Measurements from ENCODE around the gene PPP1R14B. TPM values are rescaled to one million over a fixed set of nuclear protein-coding genes. Genes with fewer than 3 reads are reported as not detected.

PPP1R14B gene
- total RNA-seq, 1 donor from 2014 or later, result 95.0 TPM

DNA sequence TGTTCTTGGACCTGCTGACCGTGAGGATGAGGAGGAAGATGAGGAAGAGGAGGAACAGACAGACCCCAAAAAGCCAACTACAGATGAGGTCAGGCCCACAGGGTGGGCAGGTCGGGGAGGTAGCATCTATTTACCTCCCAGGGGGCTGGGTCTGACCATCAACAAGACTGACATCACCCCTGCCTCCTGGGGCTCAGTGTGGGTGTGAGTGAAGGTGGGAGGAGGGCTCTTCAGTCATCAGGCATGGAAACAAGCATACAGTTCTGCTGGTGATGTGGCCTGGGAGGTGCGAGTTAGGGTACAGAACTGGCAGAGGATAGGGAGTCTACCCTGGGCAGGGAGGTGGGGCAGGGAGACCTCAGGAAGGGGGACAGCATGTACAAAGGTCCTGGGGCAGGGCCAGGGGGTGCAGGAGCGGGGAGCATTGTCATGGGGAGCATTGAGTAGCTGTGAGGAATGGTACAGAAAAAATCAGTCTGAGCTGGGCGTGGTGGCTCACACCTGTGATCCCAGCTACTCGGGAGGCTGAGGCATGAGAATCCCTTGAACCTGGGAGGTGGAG, 13.5 kb upstream of the PPP1R14B start:
- Histone ChIP-seq H3K9me3 (ENCODE audit: control insufficient read depth in 3 of 3, low read length in 3 of 3) (no peaks in the 10 kb centered on the region), H3K27ac (ENCODE audit: low read depth, low read length) (no peak overlapping the region), H3K36me3 (ENCODE audit: control insufficient read depth in 3 of 3, insufficient read depth in 3 of 3, low read length in 3 of 3) (peaks cover 42 to 49% (median 46%) of the 10 kb centered on the region in 3 donors), H3K4me1 (ENCODE audit: control insufficient read depth in 3 of 3, insufficient read depth in 3 of 3, low read length in 3 of 3) (no peaks in the 10 kb centered on the region), H3K9ac (ENCODE audit: low read depth in 1 of 3, low read length in 3 of 3) (no peak overlapping the region), H3K4me3 (ENCODE audit: low read length in 3 of 3) (no peak overlapping the region), H3K27me3 (ENCODE audit: control insufficient read depth in 3 of 3, insufficient read depth in 3 of 3, low read length in 3 of 3) (no peaks in the 10 kb centered on the region)

DNA sequence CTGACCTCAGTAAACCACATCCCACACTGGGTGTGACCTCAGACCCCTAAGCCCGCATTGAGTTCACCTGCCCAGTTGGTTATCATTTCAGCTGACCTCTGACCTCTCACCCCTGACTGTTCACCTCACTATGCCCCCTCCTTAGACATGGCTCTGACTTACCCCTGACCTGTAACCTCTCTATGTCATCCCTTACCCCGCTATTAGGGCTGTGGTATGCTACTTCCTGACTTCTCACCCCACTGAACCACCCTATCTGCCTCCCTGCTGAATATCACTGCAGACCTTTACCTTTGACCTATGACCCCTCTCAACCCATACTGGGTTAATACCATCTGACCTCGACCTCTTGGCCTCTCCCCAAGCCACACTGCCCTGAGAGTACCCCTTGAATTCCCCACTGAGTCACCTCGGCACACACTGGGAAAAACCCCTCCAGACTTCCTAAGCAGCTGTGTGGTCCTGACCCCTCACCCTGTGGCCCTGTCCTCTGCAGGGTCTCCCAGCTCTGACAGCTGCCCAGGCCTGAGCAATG, 12.9 kb upstream of the PPP1R14B start:
- Histone ChIP-seq H3K4me1 (ENCODE audit: control insufficient read depth in 3 of 3, insufficient read depth in 3 of 3, low read length in 3 of 3) (no peaks in the 10 kb centered on the region), H3K9ac (ENCODE audit: low read depth in 1 of 3, low read length in 3 of 3) (no peak overlapping the region), H3K27me3 (ENCODE audit: control insufficient read depth in 3 of 3, insufficient read depth in 3 of 3, low read length in 3 of 3) (no peaks in the 10 kb centered on the region), H3K36me3 (ENCODE audit: control insufficient read depth in 3 of 3, insufficient read depth in 3 of 3, low read length in 3 of 3) (peaks cover 48 to 50% (median 48%) of the 10 kb centered on the region in 3 donors), H3K9me3 (ENCODE audit: control insufficient read depth in 3 of 3, low read length in 3 of 3) (no peaks in the 10 kb centered on the region), H3K4me3 (ENCODE audit: low read length in 3 of 3) (no peak overlapping the region), H3K27ac (ENCODE audit: low read depth, low read length) (no peak overlapping the region)

DNA sequence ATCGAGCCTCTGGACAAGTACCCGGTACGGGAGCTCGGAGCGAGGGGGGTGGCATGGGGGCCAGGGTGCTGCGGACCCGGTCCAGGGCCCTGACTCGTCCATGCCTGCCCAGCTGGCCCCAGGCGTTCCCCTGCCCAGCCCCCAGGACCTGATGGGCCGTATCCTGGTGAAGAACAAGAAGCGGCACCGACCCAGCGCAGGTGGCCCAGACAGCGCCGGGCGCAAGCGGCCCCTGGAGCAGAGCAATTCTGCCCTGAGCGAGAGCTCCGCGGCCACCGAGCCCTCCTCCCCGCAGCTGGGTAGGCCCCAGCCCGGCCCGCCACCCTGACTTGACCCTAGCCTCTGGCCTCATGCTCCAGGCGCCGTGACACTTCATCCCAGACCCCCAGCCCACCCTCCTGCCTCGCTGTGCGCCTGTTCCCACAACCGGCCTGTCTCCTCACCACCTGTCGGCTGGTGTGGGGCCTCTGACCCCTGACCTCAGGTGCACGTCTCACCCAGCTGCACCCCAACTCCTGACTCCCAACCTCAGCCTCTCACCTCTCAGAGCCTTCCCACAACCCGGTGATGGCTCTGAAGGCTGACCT, 12.3 kb upstream of the PPP1R14B start:
- Histone ChIP-seq H3K9me3 (ENCODE audit: control insufficient read depth in 3 of 3, low read length in 3 of 3) (no peaks in the 10 kb centered on the region), H3K4me3 (ENCODE audit: low read length in 3 of 3) (no peak overlapping the region), H3K36me3 (ENCODE audit: control insufficient read depth in 3 of 3, insufficient read depth in 3 of 3, low read length in 3 of 3) (peaks cover 47 to 50% (median 48%) of the 10 kb centered on the region in 3 donors), H3K27ac (ENCODE audit: low read depth, low read length) (no peak overlapping the region), H3K4me1 (ENCODE audit: control insufficient read depth in 3 of 3, insufficient read depth in 3 of 3, low read length in 3 of 3) (peaks cover 2 to 4% (median 3%) of the 10 kb centered on the region in 3 donors), H3K9ac (ENCODE audit: low read depth in 1 of 3, low read length in 3 of 3) (no peak overlapping the region), H3K27me3 (ENCODE audit: control insufficient read depth in 3 of 3, insufficient read depth in 3 of 3, low read length in 3 of 3) (no peaks in the 10 kb centered on the region)

DNA sequence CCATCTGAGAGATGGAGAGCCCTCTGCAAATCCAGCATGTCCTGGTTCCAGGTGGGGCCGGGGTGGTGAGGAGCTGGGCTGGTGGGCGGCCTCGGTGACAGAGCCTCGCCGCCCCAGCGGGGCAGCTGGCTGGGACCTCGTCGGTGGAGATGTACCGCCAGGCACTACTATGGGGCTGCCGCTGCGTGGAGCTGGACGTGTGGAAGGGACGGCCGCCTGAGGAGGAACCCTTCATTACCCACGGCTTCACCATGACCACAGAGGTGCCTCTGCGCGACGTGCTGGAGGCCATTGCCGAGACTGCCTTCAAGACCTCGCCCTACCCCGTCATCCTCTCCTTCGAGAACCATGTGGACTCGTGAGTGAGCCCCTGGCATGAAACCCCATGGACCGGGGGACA, 11.6 kb upstream of the PPP1R14B start:
- peaks cover 9 to 10% (median 10%) of the 10 kb centered on the region in 3 donors for H3K4me1 ChIP-seq (ENCODE audit: control insufficient read depth in 3 of 3, insufficient read depth in 3 of 3, low read length in 3 of 3)
- no peak overlapping the region for H3K4me3 ChIP-seq (ENCODE audit: low read length in 3 of 3)
- no peaks in the 10 kb centered on the region for H3K9me3 ChIP-seq (ENCODE audit: control insufficient read depth in 3 of 3, low read length in 3 of 3)
- peaks cover 45 to 47% (median 45%) of the 10 kb centered on the region in 3 donors for H3K36me3 ChIP-seq (ENCODE audit: control insufficient read depth in 3 of 3, insufficient read depth in 3 of 3, low read length in 3 of 3)
- no peak overlapping the region for H3K9ac ChIP-seq (ENCODE audit: low read depth in 1 of 3, low read length in 3 of 3)
- H3K27ac ChIP-seq (ENCODE audit: low read depth, low read length), result no peak overlapping the region
- no peaks in the 10 kb centered on the region for H3K27me3 ChIP-seq (ENCODE audit: control insufficient read depth in 3 of 3, insufficient read depth in 3 of 3, low read length in 3 of 3)

DNA sequence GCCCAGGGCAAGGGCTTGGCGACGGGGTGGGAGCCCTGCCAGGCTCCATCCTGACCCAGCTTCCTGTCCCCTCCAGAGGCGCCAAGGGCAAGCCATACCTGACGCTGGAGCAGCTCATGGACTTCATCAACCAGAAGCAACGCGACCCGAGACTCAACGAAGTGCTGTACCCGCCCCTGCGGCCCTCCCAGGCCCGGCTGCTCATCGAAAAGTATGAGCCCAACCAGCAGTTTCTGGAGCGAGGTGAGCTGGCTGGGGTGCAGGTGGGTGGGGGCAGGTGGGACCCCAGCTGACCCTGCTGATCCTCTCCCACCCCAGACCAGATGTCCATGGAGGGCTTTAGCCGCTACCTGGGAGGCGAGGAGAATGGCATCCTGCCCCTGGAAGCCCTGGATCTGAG, 9.6 kb upstream of the PPP1R14B start:
- no peaks in the 10 kb centered on the region for H3K27me3 ChIP-seq (ENCODE audit: control insufficient read depth in 3 of 3, insufficient read depth in 3 of 3, low read length in 3 of 3)
- peaks cover 29 to 34% (median 34%) of the 10 kb centered on the region in 3 donors for H3K36me3 ChIP-seq (ENCODE audit: control insufficient read depth in 3 of 3, insufficient read depth in 3 of 3, low read length in 3 of 3)
- no peaks in the 10 kb centered on the region for H3K9me3 ChIP-seq (ENCODE audit: control insufficient read depth in 3 of 3, low read length in 3 of 3)
- H3K27ac ChIP-seq (ENCODE audit: low read depth, low read length), result no peak overlapping the region
- no peak overlapping the region for H3K4me3 ChIP-seq (ENCODE audit: low read length in 3 of 3)
- peaks cover 23 to 25% (median 25%) of the 10 kb centered on the region in 3 donors for H3K4me1 ChIP-seq (ENCODE audit: control insufficient read depth in 3 of 3, insufficient read depth in 3 of 3, low read length in 3 of 3)
- H3K9ac ChIP-seq (ENCODE audit: low read depth in 1 of 3, low read length in 3 of 3), result no peak overlapping the region

DNA sequence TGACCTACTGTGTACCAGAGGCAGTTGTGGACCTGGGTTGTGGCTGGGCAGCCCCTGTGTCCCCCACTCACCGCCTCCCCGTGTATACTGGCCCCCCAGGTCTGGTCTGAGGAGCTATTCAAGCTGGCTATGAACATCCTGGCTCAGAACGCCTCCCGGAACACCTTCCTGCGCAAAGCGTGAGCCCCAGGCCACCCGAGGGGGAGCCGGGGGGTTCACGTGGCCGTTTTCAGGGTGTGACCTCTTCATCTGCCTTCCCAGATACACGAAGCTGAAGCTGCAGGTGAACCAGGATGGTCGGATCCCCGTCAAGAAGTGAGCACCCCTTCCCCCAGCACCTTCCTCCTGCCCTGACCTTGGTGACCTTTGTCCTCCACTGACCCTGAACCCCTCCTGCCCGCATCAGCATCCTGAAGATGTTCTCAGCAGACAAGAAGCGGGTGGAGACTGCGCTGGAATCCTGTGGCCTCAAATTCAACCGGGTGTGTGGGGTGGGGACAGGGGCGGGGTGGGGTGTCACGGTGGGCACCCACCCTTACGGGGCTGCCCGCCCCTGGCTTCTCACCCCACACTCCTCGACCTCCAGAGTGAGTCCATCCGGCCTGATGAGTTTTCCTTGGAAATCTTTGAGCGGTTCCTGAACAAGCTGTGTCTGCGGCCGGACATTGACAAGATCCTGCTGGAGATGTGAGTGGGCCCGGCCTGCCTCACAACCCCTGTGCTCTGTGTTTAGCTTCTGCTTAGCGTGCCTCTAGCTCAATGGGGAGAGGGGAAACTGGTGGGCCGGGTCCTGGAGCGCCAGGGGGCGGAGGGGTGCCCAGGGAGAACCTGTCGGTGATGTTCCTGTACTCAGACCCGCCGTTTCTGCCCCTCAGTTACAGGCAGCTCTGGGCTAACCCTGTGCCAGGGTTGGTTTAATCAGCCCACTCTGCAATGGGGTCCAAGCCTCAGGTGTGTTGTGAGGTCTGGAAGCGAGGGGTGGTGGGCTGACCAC, 8.7 kb upstream of the PPP1R14B start:
- Histone ChIP-seq H3K27ac (ENCODE audit: low read depth, low read length) (no peak overlapping the region), H3K36me3 (ENCODE audit: control insufficient read depth in 3 of 3, insufficient read depth in 3 of 3, low read length in 3 of 3) (peaks cover 27 to 32% (median 31%) of the 10 kb centered on the region in 3 donors), H3K9ac (ENCODE audit: low read depth in 1 of 3, low read length in 3 of 3) (no peak overlapping the region), H3K9me3 (ENCODE audit: control insufficient read depth in 3 of 3, low read length in 3 of 3) (no peaks in the 10 kb centered on the region), H3K27me3 (ENCODE audit: control insufficient read depth in 3 of 3, insufficient read depth in 3 of 3, low read length in 3 of 3) (no peaks in the 10 kb centered on the region), H3K4me1 (ENCODE audit: control insufficient read depth in 3 of 3, insufficient read depth in 3 of 3, low read length in 3 of 3) (peaks cover 29 to 33% (median 32%) of the 10 kb centered on the region in 3 donors), H3K4me3 (ENCODE audit: low read length in 3 of 3) (no peak overlapping the region)

DNA sequence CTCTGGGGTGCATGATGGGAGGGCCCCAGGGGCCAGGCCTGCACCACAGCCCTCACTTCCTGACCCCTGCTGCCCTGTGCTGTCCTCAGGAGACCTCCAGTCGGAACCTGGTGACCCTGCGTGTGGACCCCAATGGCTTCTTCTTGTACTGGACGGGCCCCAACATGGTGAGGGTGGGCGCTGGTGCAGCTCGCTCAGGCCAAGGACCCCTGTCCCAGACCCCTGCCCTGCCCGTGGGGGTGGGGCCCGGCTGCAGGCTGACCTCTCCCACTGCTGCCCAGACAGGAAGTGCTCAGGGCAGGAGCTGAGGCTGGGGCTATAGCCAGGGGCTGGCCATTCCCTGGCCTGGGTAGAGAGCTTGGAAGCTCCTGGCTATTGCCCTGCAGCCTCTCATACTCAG, 7.6 kb upstream of the PPP1R14B start:
- Histone ChIP-seq H3K9me3 (ENCODE audit: control insufficient read depth in 3 of 3, low read length in 3 of 3) (no peaks in the 10 kb centered on the region), H3K4me1 (ENCODE audit: control insufficient read depth in 3 of 3, insufficient read depth in 3 of 3, low read length in 3 of 3) (peaks cover 29 to 36% (median 33%) of the 10 kb centered on the region in 3 donors), H3K36me3 (ENCODE audit: control insufficient read depth in 3 of 3, insufficient read depth in 3 of 3, low read length in 3 of 3) (peaks cover 17 to 27% (median 23%) of the 10 kb centered on the region in 3 donors), H3K27me3 (ENCODE audit: control insufficient read depth in 3 of 3, insufficient read depth in 3 of 3, low read length in 3 of 3) (no peaks in the 10 kb centered on the region), H3K27ac (ENCODE audit: low read depth, low read length) (no peak overlapping the region), H3K9ac (ENCODE audit: low read depth in 1 of 3, low read length in 3 of 3) (peak overlapping the region in 1 of 3 donors; percentile 54), H3K4me3 (ENCODE audit: low read length in 3 of 3) (no peak overlapping the region)

DNA sequence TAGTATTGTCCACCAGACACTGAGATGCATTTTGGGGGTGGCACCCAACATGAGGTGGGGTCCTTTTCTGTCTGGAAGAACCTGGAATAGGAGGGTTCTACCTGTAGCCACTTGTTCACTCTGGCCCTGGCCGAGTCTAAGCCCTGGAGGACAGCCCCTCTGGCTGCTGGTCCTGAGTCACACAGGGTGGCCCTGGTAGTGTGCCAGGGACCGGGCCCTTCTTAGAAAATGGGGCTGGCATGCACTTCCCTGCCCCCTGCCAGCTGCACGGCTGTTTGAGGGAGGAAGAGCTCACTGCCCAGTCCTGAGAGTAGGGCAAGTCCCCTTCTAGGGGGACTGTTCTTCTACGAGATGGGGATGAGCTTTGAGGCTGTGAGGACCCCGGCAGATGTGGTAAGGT, 6.7 kb upstream of the PPP1R14B start:
- Histone ChIP-seq H3K27ac (ENCODE audit: low read depth, low read length) (no peak overlapping the region), H3K9ac (ENCODE audit: low read depth in 1 of 3, low read length in 3 of 3) (peak overlapping the region in 2 of 3 donors; percentile 10 to 54), H3K4me3 (ENCODE audit: low read length in 3 of 3) (no peak overlapping the region), H3K4me1 (ENCODE audit: control insufficient read depth in 3 of 3, insufficient read depth in 3 of 3, low read length in 3 of 3) (peaks cover 29 to 36% (median 33%) of the 10 kb centered on the region in 3 donors), H3K27me3 (ENCODE audit: control insufficient read depth in 3 of 3, insufficient read depth in 3 of 3, low read length in 3 of 3) (no peaks in the 10 kb centered on the region), H3K36me3 (ENCODE audit: control insufficient read depth in 3 of 3, insufficient read depth in 3 of 3, low read length in 3 of 3) (peaks cover 12 to 20% (median 17%) of the 10 kb centered on the region in 3 donors), H3K9me3 (ENCODE audit: control insufficient read depth in 3 of 3, low read length in 3 of 3) (no peaks in the 10 kb centered on the region)

DNA sequence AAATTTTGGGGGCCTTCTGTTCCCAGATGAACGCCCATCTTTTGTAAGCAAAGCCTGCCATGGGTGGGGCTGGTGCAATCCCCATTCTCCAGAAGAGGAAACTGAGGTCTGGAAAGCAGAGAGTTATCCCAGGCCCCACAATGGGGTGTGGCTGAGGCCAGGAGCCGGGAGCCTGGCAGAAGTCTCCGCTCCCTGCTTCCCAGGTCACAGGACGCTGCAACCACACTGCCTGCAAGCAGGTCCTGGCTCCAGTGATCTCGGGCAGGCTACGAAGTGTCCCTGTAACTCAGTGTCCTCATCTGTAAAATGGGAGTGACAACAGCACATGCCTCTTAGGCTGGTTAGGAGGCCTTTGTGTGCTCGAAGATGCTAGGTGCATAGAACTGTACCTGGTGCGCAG, 6.3 kb upstream of the PPP1R14B start:
- H3K27me3 ChIP-seq (ENCODE audit: control insufficient read depth in 3 of 3, insufficient read depth in 3 of 3, low read length in 3 of 3), result no peaks in the 10 kb centered on the region
- H3K4me3 ChIP-seq (ENCODE audit: low read length in 3 of 3), result no peak overlapping the region
- H3K9ac ChIP-seq (ENCODE audit: low read depth in 1 of 3, low read length in 3 of 3), result peak overlapping the region in 1 of 3 donors; percentile 54
- H3K27ac ChIP-seq (ENCODE audit: low read depth, low read length), result no peak overlapping the region
- peaks cover 9 to 15% (median 13%) of the 10 kb centered on the region in 3 donors for H3K36me3 ChIP-seq (ENCODE audit: control insufficient read depth in 3 of 3, insufficient read depth in 3 of 3, low read length in 3 of 3)
- H3K4me1 ChIP-seq (ENCODE audit: control insufficient read depth in 3 of 3, insufficient read depth in 3 of 3, low read length in 3 of 3), result peaks cover 30 to 40% (median 34%) of the 10 kb centered on the region in 3 donors
- no peaks in the 10 kb centered on the region for H3K9me3 ChIP-seq (ENCODE audit: control insufficient read depth in 3 of 3, low read length in 3 of 3)
